ENCODE measurements around the gene RHOU. TPM values are rescaled to one million over a fixed set of nuclear protein-coding genes. Genes with fewer than 3 reads are reported as not detected.
"Not testable (repeated sequence)": the region's sequence is repeated elsewhere in the genome, so short reads cannot be mapped to it uniquely, and the experiment has no call there.

Gene RHOU
- polyA plus RNA-seq, 4 donors = 14.5 to 21.9 (median 21.4) TPM

DNA sequence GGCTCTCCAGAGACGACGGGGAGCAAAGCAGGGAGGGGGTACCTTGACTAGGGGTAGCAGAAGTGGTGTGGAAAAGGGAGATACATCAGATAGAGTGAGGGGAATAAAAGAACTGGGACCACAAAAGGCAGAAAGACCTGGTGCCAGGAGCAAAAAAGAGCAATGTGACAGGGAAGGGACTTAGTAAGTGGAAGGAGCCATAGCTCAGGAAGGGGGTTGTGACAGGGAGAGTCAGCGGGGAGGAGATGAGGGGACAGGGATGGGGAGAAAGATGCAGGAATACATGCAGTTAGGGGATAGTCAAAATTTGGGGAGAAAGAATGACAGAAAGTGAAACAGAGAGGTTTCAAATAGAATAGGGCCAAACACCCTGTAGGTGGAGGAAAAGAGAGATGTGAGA lies 20.5 kb downstream of the RHOU start:
- DNase-seq (ENCODE audit: low read depth in 4 of 4, low spot score in 3 of 4) = no peak

DNA sequence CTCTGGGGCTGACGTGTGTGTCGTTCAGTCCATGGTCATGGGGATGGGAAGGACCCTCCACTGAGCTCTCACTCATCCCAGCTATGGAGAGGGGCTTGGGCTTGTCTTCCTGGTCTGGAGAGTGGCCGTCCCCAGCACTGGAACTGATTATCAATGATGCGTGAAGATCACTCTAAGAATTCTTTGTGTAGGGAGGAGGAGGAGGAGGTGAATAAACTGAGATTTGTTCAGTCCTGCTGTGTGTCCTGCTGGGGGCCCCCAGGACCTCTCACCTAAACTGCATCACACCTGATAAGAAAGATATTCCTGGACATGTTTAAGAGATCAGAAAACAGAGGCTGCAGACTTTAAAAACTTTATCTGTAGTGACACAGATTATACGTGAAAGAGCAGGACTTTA lies 21.2 kb downstream of the RHOU start:
- no peak for DNase-seq (ENCODE audit: low read depth in 4 of 4, low spot score in 3 of 4)

DNA sequence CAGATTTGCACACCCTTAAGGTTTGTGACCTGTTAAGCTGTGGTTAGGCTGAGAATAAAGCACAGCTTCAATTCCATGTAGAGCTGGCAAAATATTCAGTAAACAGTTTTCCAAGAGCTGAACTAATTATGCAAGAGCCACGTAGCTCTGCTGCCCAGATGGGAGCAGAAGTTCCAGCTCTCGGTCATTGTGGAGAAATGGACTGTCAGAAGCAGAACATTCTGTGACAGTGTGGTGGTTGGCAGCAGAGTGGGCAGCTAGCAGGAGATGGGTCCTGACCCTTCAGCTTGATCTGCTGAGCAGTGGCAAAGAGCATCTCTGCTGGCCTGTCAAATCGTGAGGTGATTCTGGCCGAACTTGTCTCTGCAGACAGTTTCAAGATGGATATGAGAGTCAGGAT lies 23.2 kb downstream of the RHOU start:
- no peak for DNase-seq (ENCODE audit: low read depth in 4 of 4, low spot score in 3 of 4)

DNA sequence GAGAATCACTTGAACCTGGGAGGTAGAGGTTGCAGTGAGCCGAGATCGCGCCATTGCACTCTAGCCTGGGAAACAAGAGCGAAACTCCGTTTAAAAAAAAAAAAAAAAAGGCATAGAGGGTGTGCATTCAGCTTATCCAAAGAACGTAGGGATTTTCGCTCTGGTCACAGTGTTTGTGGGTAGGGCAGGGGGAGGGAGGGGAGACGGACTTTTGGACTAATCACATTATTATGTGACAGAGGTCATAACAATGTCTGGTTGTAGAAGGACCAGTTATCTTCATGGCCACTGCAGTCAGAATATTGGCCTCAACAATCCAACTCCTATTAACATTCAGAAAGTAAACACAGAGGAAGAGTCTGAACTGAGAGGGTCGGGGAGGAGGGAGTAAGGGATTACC lies 25.7 kb downstream of the RHOU start:
- DNase-seq (ENCODE audit: low read depth in 4 of 4, low spot score in 3 of 4) = no peak

DNA sequence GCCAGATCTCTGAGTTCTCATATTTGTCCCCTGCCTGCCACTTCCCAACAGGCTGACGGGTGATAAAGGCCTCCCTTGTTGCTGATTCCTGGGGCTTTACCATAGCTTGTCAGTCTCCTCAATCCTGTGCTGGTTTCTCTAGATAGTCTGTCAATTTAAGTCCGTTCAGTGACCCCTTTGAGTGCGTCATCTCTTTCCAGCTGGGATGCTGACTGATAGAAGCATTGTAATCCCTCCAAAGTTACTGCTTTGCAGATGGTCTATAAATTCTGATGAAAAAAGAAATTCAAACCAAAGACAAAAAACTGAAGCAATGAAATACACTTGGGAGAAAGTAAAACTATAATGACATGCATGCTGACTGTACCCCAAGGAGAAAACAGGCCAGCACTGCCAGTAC lies 28.3 kb downstream of the RHOU start:
- no peak for DNase-seq (ENCODE audit: low read depth in 4 of 4, low spot score in 3 of 4)

DNA sequence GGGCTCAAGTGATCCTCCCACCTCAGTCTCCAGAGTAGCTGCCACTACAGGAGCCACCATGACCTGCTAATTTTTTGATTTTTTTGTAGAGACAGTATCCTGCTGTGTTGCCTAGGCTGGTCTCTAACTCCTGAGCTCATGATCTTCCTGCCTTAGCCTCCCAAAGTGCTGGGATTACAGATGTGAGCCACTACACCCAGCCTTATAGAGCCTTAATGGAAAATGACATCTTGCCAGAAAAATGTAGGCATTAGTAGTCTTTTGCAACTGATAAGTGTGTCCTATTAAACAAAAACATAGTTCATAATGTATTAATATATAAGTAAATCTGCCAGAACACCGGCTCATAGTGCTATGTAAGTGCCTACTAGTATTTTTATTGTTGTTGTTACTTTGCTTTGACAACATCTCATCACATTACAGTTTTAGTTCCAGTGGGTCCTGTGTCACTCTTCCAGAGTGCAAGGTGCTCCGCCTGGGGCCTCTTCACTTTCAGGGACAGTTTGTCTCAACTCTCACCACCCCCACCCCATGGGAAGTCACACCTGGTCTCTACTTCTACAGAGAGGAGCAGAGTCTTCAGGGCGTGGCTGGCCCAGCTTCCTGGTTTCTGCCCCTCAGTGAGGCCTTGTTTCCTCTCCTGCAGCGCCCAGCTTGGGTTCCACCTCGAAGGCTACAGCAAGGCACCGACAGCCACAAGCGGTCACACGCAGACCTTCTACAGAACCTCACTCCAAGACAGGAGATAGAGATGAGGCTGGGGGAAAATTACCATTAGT lies 30.1 kb downstream of the RHOU start:
- no peak for DNase-seq (ENCODE audit: low read depth in 4 of 4, low spot score in 3 of 4)

DNA sequence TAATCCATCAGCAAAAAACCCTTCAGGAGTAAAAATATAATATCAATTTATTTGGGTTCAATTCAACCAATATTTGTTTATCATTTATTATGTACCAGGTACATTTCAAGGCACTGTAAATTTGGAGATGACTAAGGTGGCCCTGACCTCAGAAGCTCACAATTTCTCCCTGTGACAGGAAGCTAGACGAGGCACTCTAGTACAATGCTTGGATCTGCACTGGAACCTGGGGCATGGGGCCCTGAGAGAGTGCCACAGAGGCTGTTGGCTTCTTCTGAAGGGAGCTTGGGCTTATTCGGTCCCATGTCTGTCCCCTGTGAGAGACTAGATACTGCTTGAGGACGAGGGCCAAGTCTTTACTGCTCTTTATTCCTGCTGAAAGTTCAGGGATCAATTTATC lies 31.5 kb downstream of the RHOU start:
- DNase-seq (ENCODE audit: low read depth in 4 of 4, low spot score in 3 of 4) = no peak

DNA sequence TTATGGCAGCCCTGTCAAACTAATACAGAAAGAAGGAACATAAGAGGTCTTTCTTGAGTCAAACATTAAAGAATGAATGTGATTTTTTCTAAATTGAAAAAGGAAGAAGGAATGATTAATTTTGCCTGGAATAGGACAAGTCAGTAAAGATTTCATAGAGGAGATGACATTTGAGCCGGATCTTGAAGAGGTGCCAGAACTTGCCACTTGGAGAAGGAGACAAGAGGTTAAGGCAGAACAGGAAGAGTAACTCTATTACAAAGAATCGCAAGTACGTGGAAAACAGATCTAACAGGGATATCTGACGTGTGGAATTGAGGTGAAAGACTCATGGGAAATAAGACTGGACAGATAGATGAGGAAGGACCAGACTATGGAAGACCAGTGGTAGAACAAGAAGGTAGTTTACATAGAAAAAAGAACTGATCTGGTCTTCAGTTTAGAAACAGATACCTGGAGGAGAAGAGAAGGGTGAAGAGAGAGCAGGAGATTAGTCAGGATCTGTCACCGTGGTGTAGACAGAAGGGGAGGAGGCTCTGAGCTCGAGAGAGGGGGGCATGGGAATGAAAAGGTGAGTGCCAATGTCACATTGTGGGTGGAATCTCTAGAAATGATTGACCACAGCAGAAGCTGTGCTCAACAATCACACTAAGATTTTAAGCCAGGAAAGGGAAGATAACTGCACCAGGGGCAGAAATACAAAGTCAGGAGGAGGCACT lies 32.5 kb downstream of the RHOU start:
- no peak for DNase-seq (ENCODE audit: low read depth in 4 of 4, low spot score in 3 of 4)

DNA sequence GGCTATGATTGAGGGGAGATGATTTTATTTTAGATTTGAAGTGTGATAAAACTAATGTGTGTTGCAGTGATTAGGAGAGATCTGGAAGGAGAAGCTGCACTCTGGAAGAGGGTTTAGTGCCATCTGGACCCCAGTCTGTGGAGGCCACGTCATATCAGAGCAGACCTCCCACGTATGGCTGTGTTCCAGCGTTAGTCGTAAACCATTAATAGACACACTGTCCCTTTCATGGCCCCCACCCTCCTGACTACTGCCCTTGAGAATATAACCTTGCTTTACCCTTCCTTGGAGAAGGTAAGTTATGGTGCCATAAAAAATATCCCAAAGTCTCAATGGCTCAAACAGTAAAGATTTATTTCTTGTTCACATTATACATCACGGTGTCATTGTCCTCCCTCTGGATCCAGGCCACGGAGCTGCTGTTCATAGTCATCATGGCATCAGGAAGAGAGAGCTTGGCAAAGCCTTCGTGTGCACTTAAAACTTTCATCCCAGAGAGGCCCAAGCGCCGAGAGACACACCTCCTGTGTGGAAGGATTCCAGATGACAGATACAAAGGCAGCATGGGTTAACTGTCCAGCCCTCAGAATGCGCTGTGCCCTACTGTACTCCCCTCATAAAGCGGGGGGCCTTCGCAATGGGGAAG lies 33.2 kb downstream of the RHOU start:
- DNase-seq (ENCODE audit: low read depth in 4 of 4, low spot score in 3 of 4) = no peak

DNA sequence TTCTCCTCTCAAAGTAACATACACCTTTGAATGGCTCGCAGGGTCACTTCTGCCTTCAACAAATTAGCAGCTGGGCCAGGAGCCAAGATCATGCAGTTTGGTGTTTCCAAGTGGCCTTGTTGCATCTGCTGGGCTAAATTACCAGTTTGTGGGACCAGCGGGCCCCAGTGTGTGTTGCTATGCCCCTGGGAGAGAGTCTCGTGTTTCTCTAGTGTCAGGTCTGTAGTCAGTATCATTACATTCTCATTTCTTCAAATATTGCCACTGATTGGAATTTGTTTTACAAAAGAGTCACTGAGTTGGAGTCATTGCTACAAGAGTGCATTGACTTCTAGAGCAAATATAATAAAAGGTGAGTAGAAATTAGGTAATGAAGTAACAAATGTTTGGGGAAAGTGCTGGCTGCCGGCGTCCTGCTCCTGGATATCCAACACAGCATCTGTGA lies 35.5 kb downstream of the RHOU start:
- DNase-seq (ENCODE audit: low read depth in 4 of 4, low spot score in 3 of 4) = no peak

DNA sequence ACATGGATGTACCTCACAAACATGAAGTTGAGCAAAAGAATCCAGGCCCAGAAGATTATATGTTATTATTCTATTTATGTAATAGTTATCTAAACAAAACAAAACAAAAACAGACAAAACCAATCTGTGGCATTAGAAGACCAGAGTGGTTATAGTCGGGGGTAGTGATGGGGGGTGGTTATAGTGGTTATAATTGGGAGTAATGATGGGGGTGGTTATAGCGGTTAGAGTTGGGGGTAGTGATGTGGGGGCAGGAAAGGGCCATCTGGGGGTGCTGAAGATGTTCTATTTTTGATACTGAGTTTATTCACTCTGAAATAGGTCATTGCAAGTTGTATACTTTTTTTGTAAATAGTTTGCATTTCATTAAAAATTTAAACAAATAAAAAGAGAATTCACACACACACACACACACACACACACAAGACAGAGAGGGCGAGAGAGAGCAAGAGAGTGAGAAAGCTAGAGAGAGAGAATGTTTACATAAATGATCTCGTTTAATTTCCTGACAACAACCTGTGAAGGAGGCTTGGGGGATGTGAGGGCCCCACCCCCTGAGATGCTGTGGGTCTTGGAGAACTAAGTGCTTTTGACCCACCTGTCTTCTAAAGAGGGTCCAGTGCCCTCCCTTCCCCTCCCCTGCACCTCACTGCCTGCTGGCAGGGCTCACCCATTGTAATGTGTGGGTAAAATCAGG lies 37.4 kb downstream of the RHOU start:
- no peak for DNase-seq (ENCODE audit: low read depth in 4 of 4, low spot score in 3 of 4)

DNA sequence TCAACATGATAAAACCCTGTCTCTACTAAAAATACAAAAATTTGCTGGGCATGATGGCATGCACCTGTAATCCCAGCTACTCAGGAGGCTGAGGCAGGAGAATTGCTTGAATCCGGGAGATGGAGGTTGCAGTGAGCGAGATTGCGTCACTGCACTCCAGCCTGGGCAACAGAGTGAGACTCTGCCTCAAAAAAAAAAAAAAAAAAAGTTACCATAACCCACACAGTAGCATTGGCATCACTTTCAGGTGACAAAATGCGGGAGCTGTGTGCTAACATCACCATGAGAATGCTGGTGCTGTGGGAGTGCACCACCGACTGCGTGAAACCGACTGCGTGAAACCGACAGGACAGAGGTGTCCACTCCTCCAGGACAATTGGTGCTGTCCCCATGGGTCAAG lies 40.7 kb downstream of the RHOU start:
- not testable (repeated sequence) for DNase-seq (ENCODE audit: low read depth in 4 of 4, low spot score in 3 of 4)

DNA sequence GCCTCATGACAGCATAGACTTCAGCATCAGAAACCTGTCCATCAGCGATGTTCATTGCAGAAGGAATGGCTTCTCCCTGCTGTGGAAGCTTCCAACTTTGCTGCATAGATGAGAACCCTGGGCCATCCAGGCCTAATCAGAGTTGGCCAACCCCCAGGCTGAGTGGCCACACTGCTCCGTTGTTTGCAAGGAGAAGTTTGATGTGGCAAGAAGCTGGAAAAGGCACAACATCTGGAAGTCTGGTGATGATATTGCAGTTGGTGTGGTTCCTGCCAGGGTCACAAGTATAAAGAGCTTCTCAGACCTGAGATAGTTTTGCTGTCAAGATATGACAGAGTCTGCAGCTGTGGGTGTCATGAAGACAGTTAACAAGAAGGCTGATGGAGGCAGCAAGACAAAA lies 41.2 kb downstream of the RHOU start:
- no peak for DNase-seq (ENCODE audit: low read depth in 4 of 4, low spot score in 3 of 4)

DNA sequence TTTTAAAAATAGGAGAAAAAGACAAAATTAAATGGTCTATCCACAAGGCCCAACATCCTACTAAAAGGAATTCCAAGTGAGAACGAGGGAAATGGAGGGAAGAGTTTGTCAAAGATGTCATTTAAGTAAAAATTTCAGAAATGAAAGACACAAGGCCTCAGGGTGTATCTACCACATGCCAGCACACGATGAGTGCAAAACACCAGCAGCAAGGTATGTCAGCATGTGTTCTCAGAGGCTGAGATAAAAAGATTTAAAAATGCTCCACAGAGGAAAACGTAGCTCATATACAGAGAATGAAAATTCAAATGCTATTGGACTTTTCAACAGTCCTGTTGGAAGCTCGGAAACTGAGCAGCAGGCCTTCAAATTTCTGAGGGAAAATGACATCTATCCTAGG lies 42.0 kb downstream of the RHOU start:
- DNase-seq (ENCODE audit: low read depth in 4 of 4, low spot score in 3 of 4) = no peak

DNA sequence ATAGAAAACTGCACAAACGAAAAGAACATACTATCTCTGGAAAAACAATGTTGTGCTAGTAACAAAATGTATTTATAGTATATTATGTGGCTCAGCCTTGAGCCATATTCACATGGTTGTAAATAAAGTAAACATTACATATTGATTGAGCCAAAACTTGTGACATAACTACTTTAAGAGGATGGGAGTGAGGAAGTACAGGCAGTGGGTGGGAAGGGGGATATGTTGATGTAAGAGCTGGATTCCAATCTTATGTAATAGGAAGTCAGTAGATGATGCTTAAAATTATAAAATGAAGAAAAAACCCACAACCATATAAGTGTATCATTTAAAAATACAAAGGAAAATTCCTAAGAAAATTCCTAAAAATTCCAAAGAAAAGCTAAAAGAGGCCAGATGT lies 42.7 kb downstream of the RHOU start:
- no peak for DNase-seq (ENCODE audit: low read depth in 4 of 4, low spot score in 3 of 4)

DNA sequence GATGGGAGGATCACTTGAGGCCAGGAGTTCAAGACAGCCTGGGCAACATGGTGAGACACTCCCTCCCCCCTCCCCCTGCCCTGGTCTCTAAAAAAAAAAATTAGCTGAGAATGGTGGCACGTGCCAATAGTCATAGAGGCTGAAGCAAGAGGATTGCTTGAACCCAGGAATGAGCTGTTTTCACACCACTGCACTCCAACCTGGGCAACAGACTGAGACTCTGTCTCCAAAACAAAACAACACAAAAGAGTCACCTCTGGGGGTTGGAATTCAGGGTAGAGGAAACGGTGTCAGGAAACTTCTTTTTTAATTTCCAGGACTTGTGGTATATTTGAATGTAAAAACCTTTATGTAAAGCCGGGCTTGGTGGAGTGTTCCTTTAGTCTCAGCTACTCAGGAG lies 43.2 kb downstream of the RHOU start:
- no peak for DNase-seq (ENCODE audit: low read depth in 4 of 4, low spot score in 3 of 4)

DNA sequence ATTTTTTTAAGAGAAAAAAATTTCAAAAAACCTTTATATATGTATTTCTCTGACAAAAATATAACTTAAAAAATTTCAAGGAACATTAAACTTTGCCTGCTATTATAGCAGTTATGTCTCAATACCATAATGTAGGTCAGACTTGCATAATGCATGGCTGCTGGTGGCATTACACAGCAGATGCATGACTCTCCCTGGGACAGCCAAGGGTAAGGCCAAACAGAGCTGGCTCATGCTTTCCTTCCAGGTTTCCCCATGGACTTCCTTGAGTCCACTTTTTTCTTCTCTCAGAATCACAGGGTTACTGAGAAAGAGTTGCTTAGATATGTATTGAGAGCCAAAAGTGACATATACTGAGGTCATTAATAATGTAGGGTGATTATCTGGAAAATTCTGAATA lies 43.7 kb downstream of the RHOU start:
- DNase-seq (ENCODE audit: low read depth in 4 of 4, low spot score in 3 of 4) = no peak

DNA sequence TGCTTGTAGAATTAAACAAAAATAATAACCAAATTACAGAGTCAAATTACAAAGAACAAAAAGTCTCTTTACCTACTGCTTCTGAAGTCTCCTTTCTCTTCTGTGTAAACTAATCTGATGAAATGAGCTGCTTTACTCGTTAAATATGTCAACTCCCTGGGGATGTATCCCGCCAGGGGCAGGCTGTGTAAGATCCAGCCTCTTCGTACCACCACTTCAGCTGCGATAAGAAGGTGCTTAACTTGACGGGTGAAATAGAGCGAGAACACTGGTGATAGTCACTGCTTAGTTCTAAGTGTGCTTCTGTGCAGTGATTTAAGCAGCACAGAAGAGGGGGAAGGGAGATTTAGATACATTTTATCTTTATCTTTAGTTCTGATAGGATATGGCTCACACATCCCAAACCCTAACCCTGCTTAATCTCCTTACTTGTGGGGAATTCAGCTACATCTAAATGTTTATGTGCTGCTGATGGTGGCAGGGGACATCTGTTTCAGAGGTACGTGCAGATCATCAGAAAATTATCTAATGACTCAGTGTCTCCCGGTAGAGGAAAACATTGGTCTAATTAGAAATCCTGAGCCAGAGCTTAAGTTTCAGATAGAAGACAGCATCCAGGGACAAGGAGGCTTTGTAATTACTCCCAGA lies 46.0 kb downstream of the RHOU start:
- no peak for DNase-seq (ENCODE audit: low read depth in 4 of 4, low spot score in 3 of 4)

DNA sequence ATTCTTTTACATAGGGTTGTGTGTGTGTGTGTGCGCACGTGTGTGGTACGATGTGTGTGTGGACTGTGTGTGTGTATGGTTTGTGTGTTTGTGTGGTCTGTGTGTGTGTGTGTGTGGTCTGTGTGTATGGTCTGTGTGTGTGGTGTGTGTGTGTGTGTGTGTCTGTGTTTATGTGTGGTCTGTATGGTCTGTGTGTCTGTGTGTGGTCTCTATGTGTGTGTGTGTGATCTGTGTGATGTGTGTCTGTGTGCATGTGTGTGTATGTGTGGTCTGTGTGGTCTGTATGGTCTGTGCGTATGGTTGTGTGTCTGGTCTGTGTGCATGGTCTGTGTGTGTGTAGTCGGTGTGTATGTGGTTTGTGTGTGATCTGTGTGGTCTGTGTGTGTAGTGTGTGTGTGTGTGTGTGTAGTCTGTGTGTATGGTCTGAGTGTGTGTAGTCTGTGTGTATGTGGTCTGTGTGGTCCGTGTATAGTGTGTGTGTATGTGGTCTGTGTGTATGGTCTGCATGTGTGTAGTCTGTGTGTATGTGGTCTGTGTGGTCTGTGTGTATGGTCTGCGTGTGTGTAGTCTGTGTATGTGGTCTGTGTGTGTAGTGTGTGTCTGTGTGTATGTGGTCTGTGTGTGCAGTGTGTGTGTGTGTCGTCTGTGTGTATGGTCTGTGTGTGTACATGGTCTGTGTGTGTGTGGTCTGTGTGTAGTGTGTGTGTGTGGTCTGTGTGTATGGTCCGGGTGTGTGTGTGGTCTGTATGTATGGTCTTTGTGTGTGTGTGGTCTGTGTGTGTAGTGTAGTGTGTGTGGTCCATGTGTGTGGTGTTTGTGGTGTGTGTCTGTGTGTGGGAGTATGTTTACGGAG lies 46.8 kb downstream of the RHOU start:
- DNase-seq (ENCODE audit: low read depth in 4 of 4, low spot score in 3 of 4) = no peak

Data from left renal pelvis (tissue), 4 donors.